ENCODE results near the gene ITPKC. TPM values are rescaled to one million over a fixed set of nuclear protein-coding genes. Genes with fewer than 3 reads are reported as not detected.

The ITPKC gene
- total and polyA plus RNA-seq, 10 of the 15 experiments (the other 5 are each of a cell fraction or from before 2014, with no cell fraction given) = 0.03 to 6.4 (median 3.5) TPM

GRCh38 chr19:40781140-40781539 lies 64.2 kb downstream of the ITPKC start (continued):
- no peak for TF ChIP-seq CUX1 (IDR thresholded peaks at IDR 0.05; ENCODE audit: insufficient replicate concordance, low read depth, low read length)
- TF ChIP-seq IRF4 (IDR thresholded peaks at IDR 0.05; ENCODE audit: low read depth, low read length) = no peak
- TF ChIP-seq EED (IDR thresholded peaks at IDR 0.05; ENCODE audit: low read depth) = no peak
- no peak for TF ChIP-seq CBFB (IDR thresholded peaks at IDR 0.05; ENCODE audit: low read depth)
- no peak for TF ChIP-seq POLR2AphosphoS5 (IDR thresholded peaks at IDR 0.05; ENCODE audit: low read length)
- TF ChIP-seq, protein P1, sequence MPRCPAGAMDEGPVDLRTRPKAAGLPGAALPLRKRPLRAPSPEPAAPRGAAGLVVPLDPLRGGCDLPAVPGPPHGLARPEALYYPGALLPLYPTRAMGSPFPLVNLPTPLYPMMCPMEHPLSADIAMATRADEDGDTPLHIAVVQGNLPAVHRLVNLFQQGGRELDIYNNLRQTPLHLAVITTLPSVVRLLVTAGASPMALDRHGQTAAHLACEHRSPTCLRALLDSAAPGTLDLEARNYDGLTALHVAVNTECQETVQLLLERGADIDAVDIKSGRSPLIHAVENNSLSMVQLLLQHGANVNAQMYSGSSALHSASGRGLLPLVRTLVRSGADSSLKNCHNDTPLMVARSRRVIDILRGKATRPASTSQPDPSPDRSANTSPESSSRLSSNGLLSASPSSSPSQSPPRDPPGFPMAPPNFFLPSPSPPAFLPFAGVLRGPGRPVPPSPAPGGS (IDR thresholded peaks at IDR 0.05; ENCODE audit: borderline replicate concordance, insufficient read depth, low read depth, low read length, poor library complexity, severe bottlenecking) = no peak
- no peak for TF ChIP-seq TAF1 (IDR thresholded peaks at IDR 0.05; ENCODE audit: borderline replicate concordance, low read depth, low read length)
- TF ChIP-seq WRNIP1 (IDR thresholded peaks at IDR 0.05; ENCODE audit: borderline replicate concordance, low read depth, low read length) = no peak
- TF ChIP-seq, protein P2, sequence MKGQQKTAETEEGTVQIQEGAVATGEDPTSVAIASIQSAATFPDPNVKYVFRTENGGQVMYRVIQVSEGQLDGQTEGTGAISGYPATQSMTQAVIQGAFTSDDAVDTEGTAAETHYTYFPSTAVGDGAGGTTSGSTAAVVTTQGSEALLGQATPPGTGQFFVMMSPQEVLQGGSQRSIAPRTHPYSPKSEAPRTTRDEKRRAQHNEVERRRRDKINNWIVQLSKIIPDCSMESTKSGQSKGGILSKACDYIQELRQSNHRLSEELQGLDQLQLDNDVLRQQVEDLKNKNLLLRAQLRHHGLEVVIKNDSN (IDR thresholded peaks at IDR 0.05; ENCODE audit: borderline replicate concordance, extremely low read length, insufficient read depth, low read depth, low read length) = no peak

All from GM12878 (cell line).